LNCAP (cell line): ENCODE data around the gene TOP2B.

Source experiments
- CTCF ChIP-seq: fragments of 450-650 bp; IDR thresholded peaks from 2 replicates; pipeline ENCODE4 v1.5.1; 2017; ENCODE audit warnings: mild to moderate bottlenecking

TOP2B gene

GRCh38 chr3:25566358-25566920, 98.3 kb downstream of the TOP2B start:
- no peak for TF ChIP-seq CTCF

- TF ChIP-seq CTCF = no peak
Observed at GRCh38 chr3:25565807-25566206, 98.9 kb downstream of the TOP2B start.

- TF ChIP-seq CTCF = no peak
Observed at GRCh38 chr3:25564075-25564474, 100.6 kb downstream of the TOP2B start.

- TF ChIP-seq CTCF = no peak
Observed at GRCh38 chr3:25563601-25564000, 101.1 kb downstream of the TOP2B start.

- no peak for TF ChIP-seq CTCF
Observed at GRCh38 chr3:25558796-25559195, 105.9 kb downstream of the TOP2B start.

- TF ChIP-seq CTCF = no peak
Observed at GRCh38 chr3:25558121-25558520, 106.6 kb downstream of the TOP2B start.

GRCh38 chr3:25557694-25558093, 107.0 kb downstream of the TOP2B start:
- no peak for TF ChIP-seq CTCF

- TF ChIP-seq CTCF = no peak
Observed at GRCh38 chr3:25556447-25556846, 108.3 kb downstream of the TOP2B start.
